Sigmoid colon (tissue), 7 donors: Measurements from ENCODE around the gene EDRF1. TPM values are rescaled to one million over a fixed set of nuclear protein-coding genes. Genes with fewer than 3 reads are reported as not detected.

ENCODE experiments used
- DNase-seq: peaks from one replicate; pipeline ENCODE4 v3.0.0-alpha.2; 2019
- H3K27ac ChIP-seq, 4 donors: fragments of 200-600 bp; sonication (generic); one replicate each; pipeline ENCODE4 v1.5.1; 2016 to 2019; ENCODE audit warnings: mild to moderate bottlenecking in 1 of 4
- H3K27me3 ChIP-seq, 3 donors: fragments of 200-600 bp; sonication (generic); one replicate each; pipeline ENCODE4 v1.5.1; 2019; ENCODE audit warnings: mild to moderate bottlenecking in 1 of 3
- H3K36me3 ChIP-seq, 4 donors: fragments of 200-600 bp; sonication (generic); one replicate each; pipeline ENCODE4 v1.5.1; 2016 to 2019
- H3K4me1 ChIP-seq, 4 donors: fragments of 200-600 bp; sonication (generic); one replicate each; pipeline ENCODE4 v1.5.1; 2017 to 2019
- H3K4me3 ChIP-seq, 4 donors: fragments of 200-600 bp; sonication (generic); one replicate each; pipeline ENCODE4 v1.5.1; 2017 to 2019; ENCODE audit warnings: mild to moderate bottlenecking in 2 of 4, moderate library complexity in 1 of 4
- H3K9me3 ChIP-seq, 4 donors: fragments of 200-600 bp in 3 of 4; sonication (generic) in 3 of 4; one replicate each; pipeline versions ENCODE4 v1.5.1 to v1.6.1; 2013 to 2019
- CTCF ChIP-seq, 4 experiments: fragments of 450-650 bp in 3 of 4; fragments of 200-600 bp in 1 of 4; IDR thresholded peaks; one replicate each; pipeline ENCODE4 v1.5.1; 2016 to 2019; ENCODE audit warnings: antibody characterized with exemption in 4 of 4, mild to moderate bottlenecking in 3 of 4, moderate library complexity in 2 of 4
- EP300 ChIP-seq, 4 donors: sonication (generic); formaldehyde crosslinking; IDR thresholded peaks; one replicate each; pipeline ENCODE4 v1.6.1; 2017; ENCODE audit warnings: antibody characterized with exemption in 4 of 4
- POLR2A ChIP-seq, 2 donors: fragments of 450-650 bp; IDR thresholded peaks; one replicate each; pipeline ENCODE4 v1.6.1; 2016; ENCODE audit warnings: antibody characterized with exemption in 2 of 2, mild to moderate bottlenecking in 2 of 2, moderate library complexity in 2 of 2
- POLR2AphosphoS5 ChIP-seq, 4 donors: sonication (generic); formaldehyde crosslinking; IDR thresholded peaks; one replicate each; pipeline ENCODE4 v1.6.1; 2017; ENCODE audit warnings: antibody characterized with exemption in 4 of 4
- WGBS, 2 donors: extraction: QIAGEN DNeasy Blood & Tissue Kit; methylation state at CpG; one replicate each; pipeline ENCODE4 v1.1.7; 2013; 5-methylcytosine and 5-hydroxymethylcytosine counted together
- intact Hi-C: fragments of 100-400 bp; cut with DNase I; formaldehyde crosslinking; loops from one replicate; pipeline ENCODE4 v1.15.1; 2023
- polyA plus RNA-seq, 3 donors: library from polyadenylated mRNA; stranded (reverse); fragments of 200-250 nt; gene quantifications; one replicate each; pipeline ENCODE4 v1.2.3, GENCODE V29; 2013
- total RNA-seq, 4 donors: library from RNA; depleted of rRNA; stranded (reverse); fragments of >200 nt; gene quantifications; one replicate each; pipeline ENCODE4 v1.1.0, GENCODE V29; 2016
- donor health status: healthy with polysubstance abuse.
- donor health status: Bipolar disorder and iron deficiency.
- donor health status: healthy.

The EDRF1 gene
- total and polyA plus RNA-seq, 7 donors, result 3.7 to 20.8 (median 16.1) TPM

GRCh38 chr10:125744909-125745308 lies 25.4 kb downstream of the EDRF1 start:
- no peaks in the 10 kb centered on the region for H3K9me3 ChIP-seq
- WGBS, 2 donors, result 95 to 98% methylated on average over 2 of the region's 2 CpGs
- intact Hi-C loops, result no loop called here
- TF ChIP-seq POLR2A (IDR thresholded peaks at IDR 0.05) (no peak), EP300 (IDR thresholded peaks at IDR 0.05) (no peak), POLR2AphosphoS5 (IDR thresholded peaks at IDR 0.05) (no peak), CTCF (IDR thresholded peaks at IDR 0.05) (no peak)
- DNase-seq, result no peak
- peaks cover 9 to 100% (median 40%) of the 10 kb centered on the region in 4 donors for H3K36me3 ChIP-seq
- H3K4me1 ChIP-seq, result no peaks in the 10 kb centered on the region
- no peak overlapping the region for H3K27ac ChIP-seq
- H3K27me3 ChIP-seq, result no peaks in the 10 kb centered on the region
- H3K4me3 ChIP-seq, result no peak overlapping the region

GRCh38 chr10:125747417-125747816 lies 27.9 kb downstream of the EDRF1 start:
- H3K9me3 ChIP-seq, result no peaks in the 10 kb centered on the region
- no peaks in the 10 kb centered on the region for H3K27me3 ChIP-seq
- DNase-seq, result no peak
- no peaks in the 10 kb centered on the region for H3K4me1 ChIP-seq
- no peak overlapping the region for H3K27ac ChIP-seq
- intact Hi-C loops, result no loop called here
- no peak overlapping the region for H3K4me3 ChIP-seq
- TF ChIP-seq POLR2A (IDR thresholded peaks at IDR 0.05), result no peak
- TF ChIP-seq POLR2AphosphoS5 (IDR thresholded peaks at IDR 0.05), result no peak
- no peak for TF ChIP-seq CTCF (IDR thresholded peaks at IDR 0.05)
- no peak for TF ChIP-seq EP300 (IDR thresholded peaks at IDR 0.05)
- H3K36me3 ChIP-seq, result peaks cover 5 to 100% (median 42%) of the 10 kb centered on the region in 4 donors
- WGBS, 2 donors, result 89 to 93% methylated on average over 5 of the region's 5 CpGs

- H3K4me3 ChIP-seq, result no peak overlapping the region
- TF ChIP-seq EP300 (IDR thresholded peaks at IDR 0.05) (no peak), POLR2AphosphoS5 (IDR thresholded peaks at IDR 0.05) (no peak), CTCF (IDR thresholded peaks at IDR 0.05) (no peak), POLR2A (IDR thresholded peaks at IDR 0.05) (no peak)
- peaks cover 0 to 72% (median 34%) of the 10 kb centered on the region in 4 donors for H3K36me3 ChIP-seq
- no peaks in the 10 kb centered on the region for H3K27me3 ChIP-seq
- no peak for DNase-seq
- no peaks in the 10 kb centered on the region for H3K9me3 ChIP-seq
- no peak overlapping the region for H3K27ac ChIP-seq
- WGBS, 2 donors, result 15 to 65% methylated on average over 5 of the region's 5 CpGs
- peaks cover 0 to 11% (median 0%) of the 10 kb centered on the region in 4 donors for H3K4me1 ChIP-seq
- intact Hi-C loops, result no loop called here
Measured at GRCh38 chr10:125756196-125756595, 36.7 kb downstream of the EDRF1 start.

- TF ChIP-seq POLR2AphosphoS5 (IDR thresholded peaks at IDR 0.05), result no peak
- TF ChIP-seq POLR2A (IDR thresholded peaks at IDR 0.05), result no peak
- no peak for TF ChIP-seq CTCF (IDR thresholded peaks at IDR 0.05)
- no peak for TF ChIP-seq EP300 (IDR thresholded peaks at IDR 0.05)
- Histone ChIP-seq H3K36me3 (peaks cover 0 to 66% (median 31%) of the 10 kb centered on the region in 4 donors), H3K4me3 (no peak overlapping the region), H3K4me1 (peaks cover 0 to 11% (median 0%) of the 10 kb centered on the region in 4 donors), H3K27ac (no peak overlapping the region), H3K27me3 (no peaks in the 10 kb centered on the region), H3K9me3 (no peaks in the 10 kb centered on the region)
- DNase-seq, result no peak
- intact Hi-C loops, result no loop called here
- 96 to 97% methylated on average over 5 of the region's 5 CpGs for WGBS, 2 donors
Measured at GRCh38 chr10:125756853-125757487, 37.5 kb downstream of the EDRF1 start.

GRCh38 chr10:125757742-125758141 lies 38.2 kb downstream of the EDRF1 start:
- Histone ChIP-seq H3K27me3 (no peaks in the 10 kb centered on the region), H3K4me3 (no peak overlapping the region), H3K27ac (no peak overlapping the region), H3K36me3 (peaks cover 0 to 66% (median 27%) of the 10 kb centered on the region in 4 donors), H3K4me1 (peaks cover 0 to 11% (median 0%) of the 10 kb centered on the region in 4 donors), H3K9me3 (no peaks in the 10 kb centered on the region)
- intact Hi-C loops, result no loop called here
- DNase-seq, result no peak
- WGBS, 2 donors, result 94 to 99% methylated on average over 4 of the region's 4 CpGs
- no peak for TF ChIP-seq EP300 (IDR thresholded peaks at IDR 0.05)
- no peak for TF ChIP-seq POLR2AphosphoS5 (IDR thresholded peaks at IDR 0.05)
- TF ChIP-seq CTCF (IDR thresholded peaks at IDR 0.05), result no peak
- no peak for TF ChIP-seq POLR2A (IDR thresholded peaks at IDR 0.05)
